ENCODE results near the gene ARFGAP2.
A peak's percentile ranks its signal among the peaks of the same experiment; 100 is the strongest.

Gene ARFGAP2

GRCh38 chr11:47148903-47149531, 27.7 kb downstream of the ARFGAP2 start:
- no peak for DNase-seq (ENCODE audit: low read depth in 2 of 2)

- no peak for DNase-seq (ENCODE audit: low read depth in 2 of 2)
Observed at GRCh38 chr11:47148270-47148669, 28.4 kb downstream of the ARFGAP2 start.

- no peak for DNase-seq (ENCODE audit: low read depth in 2 of 2)
Observed at GRCh38 chr11:47147681-47148080, 29.0 kb downstream of the ARFGAP2 start.

GRCh38 chr11:47147250-47147649, 29.4 kb downstream of the ARFGAP2 start:
- DNase-seq (ENCODE audit: low read depth in 2 of 2): no peak

- no peak for DNase-seq (ENCODE audit: low read depth in 2 of 2)
Observed at GRCh38 chr11:47144541-47144940, 32.1 kb downstream of the ARFGAP2 start.

- no peak for DNase-seq (ENCODE audit: low read depth in 2 of 2)
Observed at GRCh38 chr11:47143322-47143721, 33.4 kb downstream of the ARFGAP2 start.

GRCh38 chr11:47139878-47140277, 36.8 kb downstream of the ARFGAP2 start:
- DNase-seq (ENCODE audit: low read depth in 2 of 2): no peak

- no peak for DNase-seq (ENCODE audit: low read depth in 2 of 2)
Observed at GRCh38 chr11:47137476-47137875, 39.2 kb downstream of the ARFGAP2 start.

- no peak for DNase-seq (ENCODE audit: low read depth in 2 of 2)
Observed at GRCh38 chr11:47136921-47137320, 39.8 kb downstream of the ARFGAP2 start.

- no peak for DNase-seq (ENCODE audit: low read depth in 2 of 2)
Observed at GRCh38 chr11:47136327-47136726, 40.4 kb downstream of the ARFGAP2 start.

GRCh38 chr11:47132981-47133380, 43.7 kb downstream of the ARFGAP2 start:
- no peak for DNase-seq (ENCODE audit: low read depth in 2 of 2)

- DNase-seq (ENCODE audit: low read depth in 2 of 2): no peak
Observed at GRCh38 chr11:47132490-47132889, 44.2 kb downstream of the ARFGAP2 start.

- no peak for DNase-seq (ENCODE audit: low read depth in 2 of 2)
Observed at GRCh38 chr11:47131136-47131535, 45.5 kb downstream of the ARFGAP2 start.

GRCh38 chr11:47130543-47130942, 46.1 kb downstream of the ARFGAP2 start:
- no peak for DNase-seq (ENCODE audit: low read depth in 2 of 2)

- DNase-seq (ENCODE audit: low read depth in 2 of 2): no peak
Observed at GRCh38 chr11:47127213-47127612, 49.5 kb downstream of the ARFGAP2 start.

- DNase-seq (ENCODE audit: low read depth in 2 of 2): no peak
Observed at GRCh38 chr11:47125083-47125482, 51.6 kb downstream of the ARFGAP2 start.

GRCh38 chr11:47124675-47125074, 52.0 kb downstream of the ARFGAP2 start:
- DNase-seq (ENCODE audit: low read depth in 2 of 2): no peak

- no peak for DNase-seq (ENCODE audit: low read depth in 2 of 2)
Observed at GRCh38 chr11:47123094-47123493, 53.6 kb downstream of the ARFGAP2 start.

- no peak for DNase-seq (ENCODE audit: low read depth in 2 of 2)
Observed at GRCh38 chr11:47121731-47122130, 54.9 kb downstream of the ARFGAP2 start.

- DNase-seq (ENCODE audit: low read depth in 2 of 2): no peak
Observed at GRCh38 chr11:47121056-47121455, 55.6 kb downstream of the ARFGAP2 start.

- DNase-seq (ENCODE audit: low read depth in 2 of 2): peak; percentile 31 to 38
Observed at GRCh38 chr11:47118958-47119688, 57.6 kb downstream of the ARFGAP2 start.
